IMR-90 (cell line): ENCODE data around the gene GUCY1B1. TPM values are rescaled to one million over a fixed set of nuclear protein-coding genes. Genes with fewer than 3 reads are reported as not detected.

ENCODE experiments used
- ATAC-seq: fragments of 200-7000 bp; cut with Tn5 transposase; 2 replicates; pipeline ENCODE4 v1.9.1; 2020; ENCODE audit warnings: low read depth, mild to moderate bottlenecking, moderate library complexity
- Bru-seq: library from RNA; stranded (reverse); fragments of 400-500 nt; gene quantifications from one replicate; lab custom pipeline; 2021; lab: Mats Ljungman, UMichigan
- BruChase-seq, 2 experiments: library from RNA; stranded (reverse); fragments of 400-500 nt; gene quantifications; one replicate each; lab custom pipeline; 2021; lab: Mats Ljungman, UMichigan
- BruUV-seq: library from RNA; stranded (reverse); fragments of 400-500 nt; replicated peaks from 2 replicates; lab custom pipeline; 2021; lab: Mats Ljungman, UMichigan
- CTCF ChIA-PET: fragments of 300-600 bp; formaldehyde crosslinking; extraction: SDS; loops from one replicate; lab custom pipeline; 2021; ENCODE audit warnings: antibody characterized with exemption; lab: Yijun Ruan, JAX
- POLR2A ChIA-PET: fragments of 300-600 bp; sonication (Branson Sonifier 250); formaldehyde crosslinking; loops from one replicate; lab custom pipeline; 2022; ENCODE audit warnings: antibody characterized with exemption; ENCODE audit not compliant: unreplicated experiment; lab: Charles Lee
- DNase-seq: peaks from one replicate; pipeline ENCODE4 v3.0.0; 2013
- H2AFZ ChIP-seq: replicated peaks from 2 replicates; pipeline ENCODE3; 2013; ENCODE audit warnings: low read length, mild to moderate bottlenecking; ENCODE audit not compliant: poor library complexity
- H2AK5ac ChIP-seq: 2 replicates; pipeline ENCODE4 v1.6.1; 2013; ENCODE audit warnings: low read depth, low read length, inconsistent platforms
- H2AK9ac ChIP-seq: replicated peaks from 2 replicates; pipeline ENCODE3; 2013; ENCODE audit warnings: mild to moderate bottlenecking, low read depth, low read length, moderate library complexity; ENCODE audit not compliant: poor library complexity
- H2BK120ac ChIP-seq: 2 replicates; pipeline ENCODE4 v1.6.1; 2013; ENCODE audit warnings: low read depth, low read length, inconsistent platforms
- H2BK15ac ChIP-seq: 3 replicates; pipeline ENCODE4 v1.6.1; 2013; ENCODE audit warnings: low read depth, low read length, inconsistent platforms
- H2BK20ac ChIP-seq: 2 replicates; pipeline ENCODE4 v1.6.1; 2013; ENCODE audit warnings: low read depth, mild to moderate bottlenecking, inconsistent platforms, low read length, moderate library complexity
- H2BK5ac ChIP-seq: 2 replicates; pipeline ENCODE4 v1.6.1; 2013; ENCODE audit warnings: mild to moderate bottlenecking, low read depth, low read length, inconsistent platforms; ENCODE audit not compliant: poor library complexity, severe bottlenecking
- H3K14ac ChIP-seq: replicated peaks from 2 replicates; pipeline ENCODE4 v1.6.1; 2013; ENCODE audit warnings: low read depth, low read length, inconsistent platforms
- H3K18ac ChIP-seq: 2 replicates; pipeline ENCODE4 v1.6.1; 2013; ENCODE audit warnings: low read depth, low read length, control low read depth
- H3K23ac ChIP-seq: 2 replicates; pipeline ENCODE4 v1.6.1; 2013; ENCODE audit warnings: low read depth, low read length, inconsistent platforms
- H3K27ac ChIP-seq: 2 replicates; pipeline ENCODE4 v1.5.1; 2013; ENCODE audit warnings: mild to moderate bottlenecking, control low read depth, low read length; ENCODE audit not compliant: insufficient read depth
- H3K27me3 ChIP-seq: 2 replicates; pipeline ENCODE4 v1.6.1; 2013; ENCODE audit warnings: low read length; ENCODE audit not compliant: control insufficient read depth, insufficient read depth
- H3K36me3 ChIP-seq: 2 replicates; pipeline ENCODE4 v1.6.1; 2013; ENCODE audit warnings: low read length, mixed read lengths; ENCODE audit not compliant: control insufficient read depth, insufficient read depth
- H3K4ac ChIP-seq: 2 replicates; pipeline ENCODE4 v1.6.1; 2013; ENCODE audit warnings: low read depth, low read length, inconsistent platforms
- H3K4me1 ChIP-seq: 2 replicates; pipeline ENCODE4 v1.6.1; 2013; ENCODE audit warnings: low read length, mixed read lengths; ENCODE audit not compliant: control insufficient read depth, insufficient read depth
- H3K4me2 ChIP-seq: 2 replicates; pipeline ENCODE4 v1.6.1; 2013; ENCODE audit warnings: low read depth, mild to moderate bottlenecking, control low read depth, low read length, moderate library complexity
- H3K4me3 ChIP-seq: 2 replicates; pipeline ENCODE4 v1.5.1; 2013; ENCODE audit warnings: low read depth, mild to moderate bottlenecking, control low read depth, low read length, moderate library complexity; ENCODE audit not compliant: insufficient read depth
- H3K56ac ChIP-seq: 2 replicates; pipeline ENCODE4 v1.6.1; 2013; ENCODE audit warnings: low read length, inconsistent platforms; ENCODE audit not compliant: insufficient read depth; ENCODE audit errors: extremely low read depth
- H3K79me1 ChIP-seq, 2 experiments: 2 replicates each; pipeline ENCODE4 v1.6.1; 2013; ENCODE audit warnings: low read length in 2 of 2, inconsistent platforms in 1 of 2, low read depth in 1 of 2
- H3K9ac ChIP-seq: 2 replicates; pipeline ENCODE4 v1.6.1; 2013; ENCODE audit warnings: low read depth, low read length, control low read depth
- H3K9me1 ChIP-seq: 2 replicates; pipeline ENCODE4 v1.6.1; 2013; ENCODE audit warnings: low read length, inconsistent platforms; ENCODE audit not compliant: insufficient read depth
- H3K9me3 ChIP-seq: 2 replicates; pipeline ENCODE4 v1.6.1; 2013; ENCODE audit warnings: low read length; ENCODE audit not compliant: control insufficient read depth, insufficient read depth
- H4K20me1 ChIP-seq: 2 replicates; pipeline ENCODE4 v1.6.1; 2013; ENCODE audit warnings: low read length, inconsistent platforms; ENCODE audit not compliant: insufficient read depth
- H4K5ac ChIP-seq: 2 replicates; pipeline ENCODE4 v1.6.1; 2013; ENCODE audit warnings: mild to moderate bottlenecking, low read depth, low read length, control low read depth
- H4K8ac ChIP-seq, 2 experiments: 2 replicates each; pipeline ENCODE4 v1.6.1; 2013; ENCODE audit warnings: low read depth in 2 of 2, low read length in 2 of 2, control low read depth in 1 of 2, inconsistent platforms in 1 of 2
- H4K91ac ChIP-seq: 2 replicates; pipeline ENCODE4 v1.6.1; 2013; ENCODE audit warnings: low read depth, low read length, inconsistent platforms; ENCODE audit not compliant: insufficient read depth
- BHLHE40 ChIP-seq: fragments of 150-350 bp; IDR thresholded peaks from 2 replicates; pipeline ENCODE4 v1.6.1; 2016; ENCODE audit warnings: mild to moderate bottlenecking, low read depth, low read length
- CEBPB ChIP-seq: IDR thresholded peaks from 2 replicates; pipeline ENCODE4 v1.6.1; 2012; ENCODE audit warnings: low read depth, low read length, improper control_type of control experiment
- CHD1 ChIP-seq: IDR thresholded peaks from 2 replicates; pipeline ENCODE4 v1.6.1; 2012; ENCODE audit warnings: low read depth, low read length, improper control_type of control experiment
- ELK1 ChIP-seq: fragments of 150-350 bp; IDR thresholded peaks from 2 replicates; pipeline ENCODE4 v1.6.1; 2016; ENCODE audit warnings: low read depth, mild to moderate bottlenecking, low read length, moderate library complexity, borderline replicate concordance
- FOS ChIP-seq: fragments of 150-350 bp; IDR thresholded peaks from 2 replicates; pipeline ENCODE4 v1.6.1; 2016; ENCODE audit warnings: low read depth, low read length
- MAZ ChIP-seq: IDR thresholded peaks from 2 replicates; pipeline ENCODE4 v1.6.1; 2012; ENCODE audit warnings: low read depth, mild to moderate bottlenecking, low read length, improper control_type of control experiment, moderate library complexity, borderline replicate concordance
- RAD21 ChIP-seq: IDR thresholded peaks from 2 replicates; pipeline ENCODE4 v1.6.1; 2012; ENCODE audit warnings: low read length, improper control_type of control experiment
- WGBS, 2 experiments: methylation state at CpG; one replicate each; pipeline versions ENCODE4 v1.1.5 to v1.1.7; 2013; ENCODE audit warnings: missing lambda C conversion rate in 2 of 2; ENCODE audit not compliant: insufficient read length in 1 of 2; ENCODE audit errors: extremely low coverage in 2 of 2; 5-methylcytosine and 5-hydroxymethylcytosine counted together
- dilution Hi-C: fragments of 300-500 bp; cut with HindIII; formaldehyde crosslinking; loops from one replicate; pipeline ENCODE4 v1.14.3; 2018; ENCODE audit warnings: low sequenced_read_pairs; ENCODE audit not compliant: unreplicated experiment
- in situ Hi-C: fragments of 300-500 bp; cut with MboI; formaldehyde crosslinking; loops from 3 replicates; pipeline ENCODE4 v1.14.3; 2019; ENCODE audit warnings: low sequenced_read_pairs, inconsistent platforms, mixed read lengths
- intact Hi-C: fragments of 100-400 bp; cut with micrococcal nuclease; formaldehyde crosslinking; loops from 2 replicates; pipeline ENCODE4 v1.10.0; 2022
- long read RNA-seq: library from polyadenylated mRNA; unstranded; transcript quantifications from one replicate; pipeline ENCODE4 v2.0.0, GENCODE V29; 2021; ENCODE audit not compliant: unreplicated experiment
- polyA plus RNA-seq, 3 experiments: library from polyadenylated mRNA; depleted of rRNA; stranded (reverse); fragments of >200 nt; gene quantifications; 2 replicates each; pipeline ENCODE4 v1.2.3, GENCODE V29; 2012; ENCODE audit warnings: low replicate concordance in 1 of 3
- total RNA-seq: library from RNA; depleted of rRNA; stranded (reverse); fragments of >200 nt; gene quantifications from 2 replicates; pipeline ENCODE4 v1.2.3, GENCODE V29; 2012; rRNA removed
- TF ChIP-seq, protein P1 (sequence below): conservative IDR thresholded peaks from 2 replicates; pipeline ENCODE4 v1.5.1; 2012; ENCODE audit warnings: mild to moderate bottlenecking, low read depth, low read length, improper control_type of control experiment
- TF ChIP-seq, protein P2 (sequence below): fragments of 150-350 bp; IDR thresholded peaks from 2 replicates; pipeline ENCODE4 v1.6.1; 2017; ENCODE audit warnings: mild to moderate bottlenecking, antibody characterized with exemption, low read length, low read depth

GUCY1B1 gene
- total RNA-seq (2.8 and 2.9 TPM in 2 replicates), polyA plus RNA-seq (2012; rRNA removed) (2.6 and 3.8 TPM in 2 replicates), Bru-seq, nascent RNA (percentile 51 among the genes with signal in this experiment), BruChase-seq, experiment 1, labeled RNA remaining after a 6-hour chase (percentile 46 among the genes with signal in this experiment), BruChase-seq, experiment 2, labeled RNA remaining after a 2-hour chase (percentile 51 among the genes with signal in this experiment)
- polyA plus RNA-seq (2012; cell fraction: cytosol; rRNA removed) = 0.90 and 1.3 TPM in 2 replicates
- 0.49 and 4.4 TPM in 2 replicates for polyA plus RNA-seq (2012; cell fraction: nucleus; rRNA removed; ENCODE audit: low replicate concordance)
- long read RNA-seq, transcript GUCY1B1-201 (14 exons, 3,124 nt) = major isoform, 31 of 43 reads
- long read RNA-seq, partial matches to known transcripts = 5 of 43 reads
- long read RNA-seq, other reads (novel, unspliced or antisense) = 3 of 43 reads

DNA sequence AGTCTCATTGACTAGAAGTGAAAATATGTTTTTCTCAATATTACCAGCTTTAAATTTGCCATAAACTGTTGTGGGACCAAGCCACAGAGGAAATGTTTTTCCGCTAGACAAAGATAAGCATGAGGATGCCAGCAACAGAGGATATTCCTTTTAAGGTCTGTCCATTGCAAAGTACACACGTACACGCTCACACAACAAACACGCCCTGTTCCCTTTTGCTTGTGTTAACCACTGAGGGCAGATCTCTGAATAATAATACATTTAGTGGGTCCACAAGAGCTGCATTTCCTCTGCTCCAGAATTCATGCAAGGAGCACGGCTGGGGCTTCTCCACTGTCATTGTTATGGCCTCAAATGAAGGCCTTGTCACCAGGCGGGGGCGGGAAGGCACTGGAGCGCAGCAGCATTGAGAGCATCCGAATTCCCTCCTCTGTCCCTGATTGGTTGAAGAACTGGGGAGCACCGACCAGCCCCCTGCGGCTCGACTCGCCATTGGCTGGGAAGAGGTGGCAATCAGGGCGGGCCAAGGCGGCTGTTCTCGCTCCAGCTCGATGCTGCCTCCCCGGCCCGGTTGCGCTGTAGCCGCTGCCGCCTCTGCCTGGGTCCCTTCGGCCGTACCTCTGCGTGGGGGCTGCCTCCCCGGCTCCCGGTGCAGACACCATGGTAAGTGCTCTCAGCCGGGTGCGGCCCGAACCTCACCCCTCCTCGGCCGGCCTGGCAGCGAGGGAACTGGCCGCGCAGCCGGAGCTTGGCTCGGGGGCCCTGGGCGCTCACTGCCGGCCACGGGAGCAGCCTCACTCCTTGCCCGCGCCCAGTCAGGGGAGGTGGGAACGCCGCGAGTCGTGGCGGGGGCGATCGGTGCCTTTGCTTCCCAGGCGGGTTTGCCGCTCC lies at the start of gene GUCY1B1:
Gene GUCY1B1, plus strand, starts transcription at position 541 of the 891 bp plus-strand sequence. Its CDS starts 120 bp downstream, at position 661.
- no peaks in the 10 kb centered on the region for H4K20me1 ChIP-seq
- 14% methylated on average over 27 of the region's 51 CpGs; no CpG with 5 or more reads in 1 of the 2 experiments for WGBS, 2 experiments
- ChIA-PET CTCF (interaction anchor here (1.2 to 1.3 kb wide), 3 partner anchors 14 to 23 kb away, joined by 3 read pairs; no protein-coding TSS in a partner anchor), POLR2A (interaction anchor here (0.6 kb wide), 1 partner anchor 937 kb away, joined by 6 read pairs; no protein-coding TSS in a partner anchor)
- H4K8ac ChIP-seq = no peak within 1 kb of the TSS
- no peak within 1 kb of the TSS for H2BK5ac ChIP-seq
- peak within 1 kb of the TSS; percentile 18 for H2BK120ac ChIP-seq
- intact Hi-C loops (loop anchor here (5.0 kb wide), 1 partner anchor 231 kb away; no protein-coding TSS in a partner anchor), in situ Hi-C loops (no loop called here), dilution Hi-C loops (no loop called here)
- H3K23ac ChIP-seq = peak within 1 kb of the TSS; percentile 37; the same call in 1 of the 2 replicates
- no peak within 1 kb of the TSS for H2BK20ac ChIP-seq
- no peak within 1 kb of the TSS for H2BK15ac ChIP-seq
- BruUV-seq = no TSS peak
- peak within 1 kb of the TSS; percentile 76 for H3K4me2 ChIP-seq
- H3K56ac ChIP-seq = no peak within 1 kb of the TSS
- H3K79me1 ChIP-seq = no peaks in the 10 kb centered on the region
- H3K27ac ChIP-seq = peak within 1 kb of the TSS; percentile 28; the same call in 1 of the 2 replicates
- H3K36me3 ChIP-seq = no peaks in the 10 kb centered on the region
- peak; percentile 98 for ATAC-seq
- peak; percentile 94 for DNase-seq
- peak within 1 kb of the TSS; percentile 32 for H3K9ac ChIP-seq
- no peak within 1 kb of the TSS for H3K14ac ChIP-seq
- peaks cover 5% of the 10 kb centered on the region; the same call in 1 of the 2 replicates for H3K4me1 ChIP-seq
- H3K18ac ChIP-seq = peak within 1 kb of the TSS; percentile 16; the same call in 1 of the 2 replicates
- no peaks in the 10 kb centered on the region for H3K9me1 ChIP-seq
- peak within 1 kb of the TSS; percentile 51; the same call in 1 of the 2 replicates for H3K4ac ChIP-seq
- TF ChIP-seq MAZ = peak; percentile 47; the same call in 1 of the 2 replicates
- TF ChIP-seq CHD1 = no peak
- no peak for TF ChIP-seq FOS
- no peak for TF ChIP-seq ELK1
- TF ChIP-seq, protein P1, sequence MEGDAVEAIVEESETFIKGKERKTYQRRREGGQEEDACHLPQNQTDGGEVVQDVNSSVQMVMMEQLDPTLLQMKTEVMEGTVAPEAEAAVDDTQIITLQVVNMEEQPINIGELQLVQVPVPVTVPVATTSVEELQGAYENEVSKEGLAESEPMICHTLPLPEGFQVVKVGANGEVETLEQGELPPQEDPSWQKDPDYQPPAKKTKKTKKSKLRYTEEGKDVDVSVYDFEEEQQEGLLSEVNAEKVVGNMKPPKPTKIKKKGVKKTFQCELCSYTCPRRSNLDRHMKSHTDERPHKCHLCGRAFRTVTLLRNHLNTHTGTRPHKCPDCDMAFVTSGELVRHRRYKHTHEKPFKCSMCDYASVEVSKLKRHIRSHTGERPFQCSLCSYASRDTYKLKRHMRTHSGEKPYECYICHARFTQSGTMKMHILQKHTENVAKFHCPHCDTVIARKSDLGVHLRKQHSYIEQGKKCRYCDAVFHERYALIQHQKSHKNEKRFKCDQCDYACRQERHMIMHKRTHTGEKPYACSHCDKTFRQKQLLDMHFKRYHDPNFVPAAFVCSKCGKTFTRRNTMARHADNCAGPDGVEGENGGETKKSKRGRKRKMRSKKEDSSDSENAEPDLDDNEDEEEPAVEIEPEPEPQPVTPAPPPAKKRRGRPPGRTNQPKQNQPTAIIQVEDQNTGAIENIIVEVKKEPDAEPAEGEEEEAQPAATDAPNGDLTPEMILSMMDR = peak; percentile 52
- no peak for TF ChIP-seq CEBPB
- TF ChIP-seq, protein P2, sequence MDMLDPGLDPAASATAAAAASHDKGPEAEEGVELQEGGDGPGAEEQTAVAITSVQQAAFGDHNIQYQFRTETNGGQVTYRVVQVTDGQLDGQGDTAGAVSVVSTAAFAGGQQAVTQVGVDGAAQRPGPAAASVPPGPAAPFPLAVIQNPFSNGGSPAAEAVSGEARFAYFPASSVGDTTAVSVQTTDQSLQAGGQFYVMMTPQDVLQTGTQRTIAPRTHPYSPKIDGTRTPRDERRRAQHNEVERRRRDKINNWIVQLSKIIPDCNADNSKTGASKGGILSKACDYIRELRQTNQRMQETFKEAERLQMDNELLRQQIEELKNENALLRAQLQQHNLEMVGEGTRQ = no peak
- no peak for TF ChIP-seq BHLHE40
- peak; percentile 44 for TF ChIP-seq RAD21
- H2AK5ac ChIP-seq = no peak within 1 kb of the TSS
- H4K91ac ChIP-seq = no peak within 1 kb of the TSS
- H3K4me3 ChIP-seq = peak within 1 kb of the TSS; percentile 67
- no peaks in the 10 kb centered on the region for H3K9me3 ChIP-seq
- H2AK9ac ChIP-seq = peak within 1 kb of the TSS; percentile 87
- no peak within 1 kb of the TSS; the same call in 1 of the 2 replicates for H4K5ac ChIP-seq
- no peaks in the 10 kb centered on the region for H3K27me3 ChIP-seq
- H2AFZ ChIP-seq = peak within 1 kb of the TSS; percentile 96
